GM04504 (cell line): ENCODE results near the gene DPP9.
"Not testable (repeated sequence)": the region's sequence is repeated elsewhere in the genome, so short reads cannot be mapped to it uniquely, and the experiment has no call there.

Experiments
- DNase-seq: peaks from one replicate; pipeline ENCODE4 v3.0.0-alpha.2; 2012; ENCODE audit warnings: low read depth

Gene DPP9

GRCh38 chr19:4723595-4724514 lies at the start of gene DPP9:
TSS of gene DPP9 (minus strand) at chr19:4723842. CDS start at chr19:4719906, 3,936 bp downstream.
- peak; percentile 96 for DNase-seq

GRCh38 chr19:4773047-4773640 lies 49.5 kb upstream of the DPP9 start:
- DNase-seq, result no peak

- DNase-seq, result no peak
These were observed 48.9 kb upstream of the DPP9 start for GRCh38 chr19:4772566-4772965.

GRCh38 chr19:4768934-4769777 lies 45.5 kb upstream of the DPP9 start:
- DNase-seq, result peak; percentile 61

- no peak for DNase-seq
These were observed 40.7 kb upstream of the DPP9 start for GRCh38 chr19:4764393-4764660.

GRCh38 chr19:4763021-4763420 lies 39.4 kb upstream of the DPP9 start:
- no peak for DNase-seq

GRCh38 chr19:4760285-4760650 lies 36.6 kb upstream of the DPP9 start:
- DNase-seq, result no peak

- peak; percentile 46 for DNase-seq
These were observed 36.0 kb upstream of the DPP9 start for GRCh38 chr19:4759388-4760284.

- DNase-seq, result no peak
These were observed 35.0 kb upstream of the DPP9 start for GRCh38 chr19:4758659-4759058.

- no peak for DNase-seq
These were observed 34.4 kb upstream of the DPP9 start for GRCh38 chr19:4758082-4758481.

- no peak for DNase-seq
These were observed 31.8 kb upstream of the DPP9 start for GRCh38 chr19:4755459-4755858.

- DNase-seq, result no peak
These were observed 30.6 kb upstream of the DPP9 start for GRCh38 chr19:4754248-4754647.

- no peak for DNase-seq
These were observed 26.4 kb upstream of the DPP9 start for GRCh38 chr19:4749870-4750590.

- DNase-seq, result no peak
These were observed 24.9 kb upstream of the DPP9 start for GRCh38 chr19:4748589-4748988.

GRCh38 chr19:4748185-4748584 lies 24.5 kb upstream of the DPP9 start:
- no peak for DNase-seq

- DNase-seq, result no peak
These were observed 22.3 kb upstream of the DPP9 start for GRCh38 chr19:4745986-4746385.

- not testable (repeated sequence) for DNase-seq
These were observed 21.5 kb upstream of the DPP9 start for GRCh38 chr19:4745175-4745574.

GRCh38 chr19:4744451-4745174 lies 21.0 kb upstream of the DPP9 start:
- peak; percentile 86 for DNase-seq

- DNase-seq, result no peak
These were observed 19.3 kb upstream of the DPP9 start for GRCh38 chr19:4742723-4743646.
